GM12873 (cell line): ENCODE results near the gene AEN.

Source experiments
- CTCF ChIP-seq: IDR thresholded peaks from 2 replicates; pipeline ENCODE4 v1.5.1; 2012; ENCODE audit warnings: low read depth, mild to moderate bottlenecking, moderate library complexity, low read length, control low read depth; ENCODE audit not compliant: insufficient read depth; ENCODE audit errors: missing control alignments

The AEN gene

GRCh38 chr15:88629071-88629470 is 7.9 kb downstream of the AEN start:
- TF ChIP-seq CTCF: no peak

- TF ChIP-seq CTCF: no peak
These were observed 9.1 kb downstream of the AEN start for GRCh38 chr15:88630141-88630721.

- no peak for TF ChIP-seq CTCF
These were observed 9.8 kb downstream of the AEN start for GRCh38 chr15:88630798-88631463.

GRCh38 chr15:88631464-88632028 is 10.4 kb downstream of the AEN start:
- no peak for TF ChIP-seq CTCF

- TF ChIP-seq CTCF: no peak
These were observed 13.3 kb downstream of the AEN start for GRCh38 chr15:88634449-88634848.

- TF ChIP-seq CTCF: no peak
These were observed 14.2 kb downstream of the AEN start for GRCh38 chr15:88635318-88635717.

GRCh38 chr15:88636050-88636449 is 14.9 kb downstream of the AEN start:
- TF ChIP-seq CTCF: no peak
